Hippocampal formation (tissue), 2 donors: ENCODE data around the gene TMEM50B.
"Not testable (repeated sequence)": the region's sequence is repeated elsewhere in the genome, so short reads cannot be mapped to it uniquely, and the experiment has no call there.

Experiments
- DNase-seq, 2 donors: peaks; one replicate each; lab custom pipeline; 2025; lab: John Stamatoyannopoulos, UW

Gene TMEM50B

GRCh38 chr21:33479679-33480480 lies at the start of gene TMEM50B:
TMEM50B (minus strand) TSS chr21:33479974; CDS start chr21:33468885, 11,089 bp downstream.
- peak; percentile 95 to 98 for DNase-seq

GRCh38 chr21:33522953-33523349 lies 43.2 kb upstream of the TMEM50B start:
- DNase-seq = no peak

GRCh38 chr21:33522297-33522952 lies 42.7 kb upstream of the TMEM50B start:
- no peak for DNase-seq

DNA sequence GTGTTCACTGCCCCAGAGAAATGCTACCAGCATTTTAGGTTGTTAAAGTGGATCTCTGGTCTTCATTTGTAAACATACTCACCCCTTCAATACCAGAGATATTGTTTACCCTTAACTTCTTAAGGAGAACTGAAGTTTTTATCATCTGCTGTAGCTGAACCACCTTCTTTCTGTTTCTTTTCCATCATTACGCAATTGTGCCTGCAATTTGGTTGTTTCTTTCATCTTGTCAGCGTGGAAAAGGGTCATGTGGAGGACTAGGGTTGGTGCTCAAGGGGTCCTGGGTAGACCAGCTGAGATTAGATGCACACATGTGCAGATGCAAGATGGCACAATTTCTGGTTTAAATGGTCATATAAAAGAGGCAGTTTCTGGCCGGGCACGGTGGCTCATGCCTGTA lies 39.1 kb upstream of the TMEM50B start:
- DNase-seq = no peak

DNA sequence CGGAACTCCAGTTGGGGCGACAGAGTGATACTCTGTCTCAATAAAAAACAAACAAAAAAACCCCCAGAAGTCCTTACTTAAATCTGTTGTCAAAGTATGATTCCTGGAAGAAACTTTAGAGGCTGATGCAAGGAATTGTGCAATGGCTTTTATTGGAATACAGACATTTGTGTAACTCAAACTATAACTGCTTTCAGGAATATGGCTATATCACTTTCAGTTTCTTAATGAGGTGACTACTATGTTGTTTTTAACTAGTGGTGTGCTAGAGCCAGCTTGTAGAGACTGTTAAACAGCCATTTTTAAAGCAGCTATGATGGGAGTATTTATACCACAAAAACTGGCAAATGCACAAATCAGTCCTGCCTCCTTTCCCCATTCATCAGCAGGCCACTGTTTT lies 34.5 kb upstream of the TMEM50B start:
- DNase-seq = no peak

DNA sequence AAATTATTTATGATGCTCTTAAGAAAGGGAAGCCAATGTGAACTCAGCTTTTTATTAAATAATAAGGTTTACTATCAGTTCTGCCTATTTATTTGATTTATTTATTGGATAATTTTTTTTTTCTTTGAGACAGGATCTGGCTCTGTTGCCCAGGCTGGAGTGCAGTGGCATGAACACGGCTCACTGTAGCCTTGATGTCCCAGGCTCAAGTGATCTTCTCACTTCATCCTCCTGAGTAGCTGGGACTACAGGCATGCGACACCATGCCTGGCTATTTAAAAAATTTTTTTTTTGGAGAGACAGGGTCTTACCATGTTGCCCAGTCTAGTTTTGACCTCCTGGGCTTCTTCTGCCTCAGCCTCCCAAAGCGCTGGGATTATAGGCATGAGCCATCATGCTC lies 32.7 kb upstream of the TMEM50B start:
- DNase-seq = no peak

DNA sequence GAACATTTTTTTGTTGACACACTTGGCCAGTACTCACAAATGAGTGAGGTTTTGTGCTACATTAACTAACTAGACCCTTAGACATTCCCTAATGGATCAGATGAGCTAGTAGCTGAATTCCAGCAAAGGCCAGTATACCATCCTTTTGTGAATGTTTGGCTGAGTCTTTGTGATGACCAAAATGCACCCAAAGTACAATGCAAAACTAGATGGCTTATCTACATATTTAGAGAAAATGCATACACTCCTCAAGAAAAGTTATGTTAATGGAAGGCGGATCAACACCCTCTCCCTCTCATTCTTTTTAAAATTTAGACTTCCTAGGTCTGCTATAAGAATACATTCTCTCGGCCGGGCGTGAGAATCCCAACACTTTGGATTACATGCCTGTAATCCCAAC lies 31.9 kb upstream of the TMEM50B start:
- DNase-seq = no peak

- no peak for DNase-seq
Observed at GRCh38 chr21:33510826-33511225, 31.1 kb upstream of the TMEM50B start.

DNA sequence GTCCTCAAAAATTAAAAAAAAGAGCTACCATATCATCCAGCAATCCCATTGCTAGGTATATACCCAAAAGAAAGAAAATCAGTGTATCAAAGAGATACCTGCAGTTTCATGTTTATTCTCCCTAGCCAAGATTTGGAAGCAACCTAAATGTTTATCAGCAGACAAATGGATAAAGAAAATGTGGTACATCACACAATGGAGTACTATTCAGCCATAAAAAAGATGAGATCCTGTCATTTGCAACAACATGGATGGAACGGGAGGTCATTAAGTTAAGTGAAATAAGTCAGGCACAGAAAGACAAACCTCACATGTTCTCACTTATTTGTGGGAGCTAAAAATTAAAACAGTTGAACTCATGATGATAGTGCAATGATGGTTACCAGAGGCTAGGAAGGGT lies 27.2 kb upstream of the TMEM50B start:
- DNase-seq = not testable (repeated sequence)

DNA sequence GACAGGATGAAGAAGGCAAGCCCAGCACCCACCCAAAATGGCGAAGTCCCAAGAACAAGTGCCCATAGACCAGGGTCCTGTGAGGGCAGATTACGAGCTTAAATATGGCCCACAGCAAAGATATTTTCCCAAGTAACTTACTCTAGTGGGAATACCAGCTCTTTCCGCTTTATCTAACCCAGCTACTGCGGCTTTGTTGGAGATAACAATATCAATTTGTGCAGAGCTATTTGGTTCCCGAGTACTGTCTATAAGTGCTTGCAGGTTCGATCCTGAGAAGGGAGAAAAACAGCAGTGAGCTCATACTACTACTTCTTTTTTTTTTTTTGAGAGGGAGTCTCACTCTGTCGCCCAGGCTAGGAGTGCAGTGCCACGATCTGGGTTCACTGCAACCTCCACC lies 26.1 kb upstream of the TMEM50B start:
- DNase-seq = no peak

- DNase-seq = no peak
Observed at GRCh38 chr21:33496345-33496744, 16.6 kb upstream of the TMEM50B start.

GRCh38 chr21:33495743-33496142 lies 16.0 kb upstream of the TMEM50B start:
- no peak for DNase-seq

DNA sequence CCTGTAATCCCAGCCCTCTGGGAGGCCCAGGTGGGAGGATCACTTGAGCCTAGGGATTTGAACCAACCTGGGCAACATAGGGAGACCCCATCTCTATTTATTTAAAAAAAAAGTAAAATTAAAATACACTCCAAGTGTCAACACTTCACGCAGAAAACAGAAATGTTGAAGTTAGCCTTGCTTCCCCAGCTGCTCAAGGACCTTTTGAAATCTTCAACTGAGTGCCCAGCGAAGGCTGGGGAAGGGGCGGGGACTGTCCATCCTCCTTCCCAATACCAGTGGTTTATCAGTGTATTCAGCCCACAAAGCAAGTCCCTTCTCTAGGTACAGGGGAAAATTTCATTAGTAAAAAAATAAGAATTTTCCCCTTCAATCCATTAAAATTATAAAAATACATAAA lies 14.0 kb upstream of the TMEM50B start:
- DNase-seq = no peak

- no peak for DNase-seq
Observed at GRCh38 chr21:33492571-33492970, 12.8 kb upstream of the TMEM50B start.

GRCh38 chr21:33491373-33492102 lies 11.8 kb upstream of the TMEM50B start, which contains the start of gene DNAJC28:
DNAJC28 (minus strand) TSS chr21:33491716; CDS start chr21:33489393, 2,323 bp downstream.
- peak; percentile 93 for DNase-seq

GRCh38 chr21:33490991-33491372 lies 11.2 kb upstream of the TMEM50B start:
- no peak for DNase-seq

GRCh38 chr21:33488936-33489335 lies 9.2 kb upstream of the TMEM50B start:
- no peak for DNase-seq

DNA sequence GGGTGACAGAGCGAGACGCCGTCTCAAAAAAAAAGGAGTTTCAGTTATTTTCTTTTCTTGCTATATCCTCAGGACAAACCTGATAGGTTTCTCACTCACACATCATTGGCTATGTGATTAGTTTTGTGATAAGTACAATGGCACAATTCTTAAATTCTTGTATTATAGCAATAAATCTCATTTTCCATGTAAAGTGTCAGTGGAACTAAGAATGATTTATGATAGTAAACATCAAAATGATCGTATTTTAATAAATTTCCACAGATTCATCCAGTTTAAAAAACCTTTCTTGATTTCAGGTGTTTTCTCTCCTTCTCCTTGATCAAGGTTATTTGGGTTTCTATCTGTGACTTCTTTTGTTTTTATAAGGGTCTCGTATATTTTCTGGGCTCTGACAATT lies 8.2 kb upstream of the TMEM50B start:
- no peak for DNase-seq

- DNase-seq = no peak
Observed at GRCh38 chr21:33481314-33481943, 1.7 kb upstream of the TMEM50B start.

DNA sequence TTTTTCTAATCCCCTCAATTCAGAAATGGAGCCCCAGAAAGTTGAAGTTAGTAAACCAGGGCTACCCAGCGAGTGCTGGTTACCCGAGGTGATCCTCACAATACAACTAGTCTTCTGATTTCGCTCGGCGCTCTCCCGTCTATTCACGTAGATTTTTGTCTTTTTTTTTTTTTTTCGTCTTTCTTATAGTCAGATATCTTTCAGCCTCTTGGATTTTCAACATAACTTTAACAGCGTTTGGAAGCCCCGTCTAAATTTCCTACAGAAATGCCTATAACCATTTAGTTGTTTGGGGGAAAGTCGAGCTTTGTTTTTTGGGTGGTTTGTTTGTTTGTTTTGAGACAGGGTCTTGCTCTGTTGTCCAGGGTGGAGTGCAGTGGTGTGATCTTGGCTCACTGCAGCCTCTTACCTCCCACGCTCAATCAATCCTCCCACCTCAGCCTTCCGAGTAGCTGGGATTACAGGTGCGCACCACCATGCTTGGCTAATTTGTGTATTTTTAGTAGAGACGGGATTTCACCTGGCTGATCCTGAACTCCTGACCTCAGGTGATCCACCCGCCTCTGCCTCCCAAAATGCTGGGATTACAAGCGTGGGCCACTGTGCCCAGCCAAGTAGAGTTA lies 818 bp upstream of the TMEM50B start:
- no peak for DNase-seq

- DNase-seq = peak in 1 of 2 donors; percentile 43
Observed at GRCh38 chr21:33478935-33479678, 667 bp downstream of the TMEM50B start.
